GM12878 (cell line): ENCODE results near the gene STK35. TPM values are rescaled to one million over a fixed set of nuclear protein-coding genes. Genes with fewer than 3 reads are reported as not detected.
A peak's percentile ranks its signal among the peaks of the same experiment; 100 is the strongest.

Source experiments
- ATAC-seq: fragments of 200-7000 bp; cut with Tn5 transposase; 3 replicates; pipeline ENCODE4 v1.9.1; 2020; ENCODE audit warnings: mild to moderate bottlenecking, moderate library complexity
- BruUV-seq: library from RNA; stranded (reverse); fragments of 400-500 nt; replicated peaks from 2 replicates; lab custom pipeline; 2021; lab: Mats Ljungman, UMichigan
- CTCF ChIA-PET: fragments of 300-600 bp; sonication (Branson Sonifier 250); formaldehyde crosslinking; extraction: SDS; loops from one replicate; lab custom pipeline; 2021; ENCODE audit warnings: inconsistent platforms; lab: Yijun Ruan, JAX
- POLR2A ChIA-PET: fragments of 350-600 bp; formaldehyde crosslinking; extraction: SDS; loops from one replicate; lab custom pipeline; 2021; ENCODE audit warnings: inconsistent platforms; lab: Charles Lee
- RAD21 ChIA-PET: fragments of 300-600 bp; sonication (Branson Sonifier 250); formaldehyde crosslinking; loops from one replicate; lab custom pipeline; 2023; ENCODE audit warnings: antibody characterized with exemption; ENCODE audit not compliant: unreplicated experiment; lab: Charles Lee
- SMC1A ChIA-PET: fragments of 300-600 bp; sonication (Branson Sonifier 250); formaldehyde crosslinking; loops from one replicate; lab custom pipeline; 2023; ENCODE audit not compliant: unreplicated experiment, uncharacterized antibody; lab: Charles Lee
- DNase-seq: peaks from one replicate; pipeline ENCODE4 v3.0.0-alpha.2; 2011; ENCODE audit warnings: low read depth, low spot score
- FAIRE-seq: peaks from 3 replicates; lab custom pipeline; 2011; peaks lifted over from hg19 to GRCh38; lab: Jason Lieb, UNC
- H2AFZ ChIP-seq: 2 replicates; pipeline ENCODE4 v1.6.0; 2011; ENCODE audit warnings: low read depth, low read length, control low read depth; ENCODE audit not compliant: control insufficient read depth
- H3K27ac ChIP-seq: 2 replicates; pipeline ENCODE4 v1.5.1; 2011; ENCODE audit warnings: control low read depth; ENCODE audit not compliant: control insufficient read depth, insufficient read depth
- H3K27me3 ChIP-seq, 2 experiments: replicated peaks in 1 of 2; 2 replicates each; pipeline versions ENCODE4 v1.6.0 to v1.6.1; 2011; ENCODE audit warnings: low read length in 1 of 2; ENCODE audit not compliant: control insufficient read depth in 2 of 2, insufficient read depth in 2 of 2
- H3K36me3 ChIP-seq, 2 experiments: 2 replicates each; pipeline ENCODE4 v1.5.1; 2011; ENCODE audit warnings: low read length in 1 of 2; ENCODE audit not compliant: control insufficient read depth in 2 of 2, insufficient read depth in 2 of 2
- H3K4me1 ChIP-seq: 2 replicates; pipeline ENCODE4 v1.6.1; 2011; ENCODE audit warnings: mild to moderate bottlenecking, low read length, moderate library complexity, mixed read lengths; ENCODE audit not compliant: control insufficient read depth, insufficient read depth
- H3K4me2 ChIP-seq: 2 replicates; pipeline ENCODE4 v1.6.0; 2011; ENCODE audit warnings: control low read depth; ENCODE audit not compliant: control insufficient read depth, insufficient read depth
- H3K4me3 ChIP-seq: fragments of 200-600 bp; sonication (generic); 2 replicates; pipeline ENCODE4 v1.5.1; 2016
- H3K79me2 ChIP-seq: 2 replicates; pipeline ENCODE4 v1.6.0; 2011; ENCODE audit warnings: low read length; ENCODE audit not compliant: control insufficient read depth, insufficient read depth
- H3K9ac ChIP-seq: 2 replicates; pipeline ENCODE4 v1.8.0; 2011; ENCODE audit warnings: low read length, control low read depth, mixed read lengths; ENCODE audit not compliant: control insufficient read depth, insufficient read depth
- H3K9me3 ChIP-seq: replicated peaks from 3 replicates; pipeline ENCODE4 v1.5.1; 2011; ENCODE audit warnings: mild to moderate bottlenecking, low read length; ENCODE audit not compliant: control insufficient read depth, insufficient read depth
- H4K20me1 ChIP-seq: 2 replicates; pipeline ENCODE4 v1.6.0; 2011; ENCODE audit not compliant: control insufficient read depth, insufficient read depth
- E2F4 ChIP-seq: IDR thresholded peaks from 2 replicates; pipeline ENCODE4 v1.6.1; 2012; ENCODE audit warnings: low read depth, low read length, improper control_type of control experiment
- JUNB ChIP-seq: IDR thresholded peaks from 2 replicates; pipeline ENCODE4 v1.6.1; 2016; ENCODE audit warnings: antibody characterized with exemption, mild to moderate bottlenecking
- NFIC ChIP-seq: IDR thresholded peaks from 2 replicates; pipeline ENCODE4 v1.6.1; 2012; ENCODE audit warnings: low read depth, mild to moderate bottlenecking, inconsistent platforms, low read length, moderate library complexity
- POLR2A ChIP-seq: IDR thresholded peaks from 2 replicates; pipeline ENCODE4 v1.6.1; 2011; ENCODE audit warnings: low read depth, mild to moderate bottlenecking, low read length
- POU2F2 ChIP-seq: IDR thresholded peaks from 3 replicates; pipeline ENCODE4 v1.6.1; 2011; ENCODE audit warnings: low read depth, mild to moderate bottlenecking, low read length, borderline replicate concordance
- ZBTB40 ChIP-seq: fragments of 450-650 bp; IDR thresholded peaks from 2 replicates; pipeline ENCODE4 v1.6.1; 2016; ENCODE audit warnings: mild to moderate bottlenecking, moderate library complexity, borderline replicate concordance
- WGBS: methylation state at CpG from one replicate; pipeline ENCODE4 v1.1.6; 2016; ENCODE audit warnings: low lambda C conversion rate; ENCODE audit not compliant: insufficient replicate concordance, insufficient coverage; ENCODE audit errors: missing lambda C conversion rate; 5-methylcytosine and 5-hydroxymethylcytosine counted together
- in situ Hi-C: fragments of 300-500 bp; cut with MboI; formaldehyde crosslinking; loops from 9 replicates; pipeline ENCODE4 v1.14.3; 2018; ENCODE audit warnings: mixed read lengths
- intact Hi-C: fragments of 100-400 bp; cut with micrococcal nuclease; formaldehyde crosslinking; loops from one replicate; pipeline ENCODE4 v1.14.2; 2022; ENCODE audit not compliant: unreplicated experiment
- polyA plus RNA-seq, 11 experiments: library from polyadenylated mRNA; depleted of rRNA in 4 of 11; unstranded in 6 of 11; stranded (reverse) in 5 of 11; fragments of >200 nt; fragmentation: Nextera tagmentation in 4 of 11; fragmentation: Illumina TruSeq in 1 of 11; extraction: Ambion mirVana in 4 of 11; extraction: Trizol in 1 of 11; gene quantifications; 1 replicate in 1 of 11; 2 replicates in 10 of 11; pipeline versions ENCODE4 v1.2.1 to v1.2.3, GENCODE V29; 2011 to 2016; ENCODE audit warnings: inconsistent platforms in 2 of 11, missing spikeins in 2 of 11, low read depth in 1 of 11
- total RNA-seq, 4 experiments: library from RNA; depleted of rRNA in 3 of 4; stranded (reverse); fragments of >200 nt in 3 of 4; fragmentation: Illumina TruSeq in 1 of 4; extraction: Trizol in 1 of 4; gene quantifications; 2 replicates each; pipeline versions ENCODE4 v1.2.1 to v1.2.3, GENCODE V29; 2013 to 2021
- TF ChIP-seq, protein P1 (sequence below): fragments of 150-350 bp; IDR thresholded peaks from 2 replicates; pipeline ENCODE4 v1.6.1; 2014; ENCODE audit warnings: mild to moderate bottlenecking, low read depth, low read length
- TF ChIP-seq, protein P2 (sequence below): IDR thresholded peaks from 2 replicates; pipeline ENCODE4 v1.6.1; 2011; ENCODE audit warnings: borderline replicate concordance, low read depth, mild to moderate bottlenecking, moderate library complexity, mixed read lengths, low read length; ENCODE audit not compliant: insufficient read depth; ENCODE audit errors: extremely low read length

STK35 gene
- total and polyA plus RNA-seq, 10 of the 15 experiments (the other 5 are each of a cell fraction or from before 2014, with no cell fraction given) = 2.9 to 19.4 (median 9.6) TPM

- no peaks in the 10 kb centered on the region for H3K9me3 ChIP-seq
- intact Hi-C loops = no loop called here
- CTCF ChIA-PET = interaction anchor here (1.2 kb wide), 1 partner anchor 41 kb away, joined by 3 read pairs; no protein-coding TSS in a partner anchor
- no peak for FAIRE-seq
- no peak overlapping the region for H3K27ac ChIP-seq
- RAD21 ChIA-PET = interaction anchor here (1.1 kb wide), 1 partner anchor 120 kb away, joined by 3 read pairs; no protein-coding TSS in a partner anchor
- TF ChIP-seq E2F4 = no peak
- TF ChIP-seq POU2F2 = no peak
- TF ChIP-seq NFIC = no peak
- TF ChIP-seq ZBTB40 = no peak
- no peak for TF ChIP-seq POLR2A
- no peak for TF ChIP-seq JUNB
- TF ChIP-seq, protein P1, sequence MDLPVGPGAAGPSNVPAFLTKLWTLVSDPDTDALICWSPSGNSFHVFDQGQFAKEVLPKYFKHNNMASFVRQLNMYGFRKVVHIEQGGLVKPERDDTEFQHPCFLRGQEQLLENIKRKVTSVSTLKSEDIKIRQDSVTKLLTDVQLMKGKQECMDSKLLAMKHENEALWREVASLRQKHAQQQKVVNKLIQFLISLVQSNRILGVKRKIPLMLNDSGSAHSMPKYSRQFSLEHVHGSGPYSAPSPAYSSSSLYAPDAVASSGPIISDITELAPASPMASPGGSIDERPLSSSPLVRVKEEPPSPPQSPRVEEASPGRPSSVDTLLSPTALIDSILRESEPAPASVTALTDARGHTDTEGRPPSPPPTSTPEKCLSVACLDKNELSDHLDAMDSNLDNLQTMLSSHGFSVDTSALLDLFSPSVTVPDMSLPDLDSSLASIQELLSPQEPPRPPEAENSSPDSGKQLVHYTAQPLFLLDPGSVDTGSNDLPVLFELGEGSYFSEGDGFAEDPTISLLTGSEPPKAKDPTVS = no peak
- TF ChIP-seq, protein P2, sequence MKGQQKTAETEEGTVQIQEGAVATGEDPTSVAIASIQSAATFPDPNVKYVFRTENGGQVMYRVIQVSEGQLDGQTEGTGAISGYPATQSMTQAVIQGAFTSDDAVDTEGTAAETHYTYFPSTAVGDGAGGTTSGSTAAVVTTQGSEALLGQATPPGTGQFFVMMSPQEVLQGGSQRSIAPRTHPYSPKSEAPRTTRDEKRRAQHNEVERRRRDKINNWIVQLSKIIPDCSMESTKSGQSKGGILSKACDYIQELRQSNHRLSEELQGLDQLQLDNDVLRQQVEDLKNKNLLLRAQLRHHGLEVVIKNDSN = peak; percentile 32
- TF ChIP-seq, all 136 proteins: peak for 1
- Histone ChIP-seq H4K20me1 (no peaks in the 10 kb centered on the region), H3K79me2 (no peaks in the 10 kb centered on the region), H3K9ac (no peak overlapping the region), H2AFZ (no peak overlapping the region), H3K4me3 (no peak overlapping the region), H3K4me2 (no peak overlapping the region), H3K27me3 (peaks cover 2 to 3% of the 10 kb centered on the region in 2 experiments; a peak in 3 of 4 replicates), H3K36me3 (no peaks in the 10 kb centered on the region), H3K4me1 (no peaks in the 10 kb centered on the region)
- 0% methylated on average over 2 of the region's 2 CpGs for WGBS
- ChIA-PET SMC1A (interaction anchor here (2.1 kb wide), 1 partner anchor 11 kb away, joined by 5 read pairs; no protein-coding TSS in a partner anchor), POLR2A (no interaction called here)
- in situ Hi-C loops = no loop called here
- no TSS peak for BruUV-seq
- ATAC-seq (no peak), DNase-seq (no peak)
These were observed 49.7 kb upstream of the STK35 start for GRCh38 chr20:2051946-2052345.
